Measurements from ENCODE around the gene B4GALT2. TPM values are rescaled to one million over a fixed set of nuclear protein-coding genes. Genes with fewer than 3 reads are reported as not detected.

B4GALT2 gene
- total RNA-seq, 1 donor: 99.5 TPM

- Histone ChIP-seq H3K4me1 (ENCODE audit: insufficient read depth, low read length) (peaks cover 20% of the 10 kb centered on the region), H3K4me3 (ENCODE audit: insufficient read depth, low read length) (peak overlapping the region; percentile 61), H3K9me3 (ENCODE audit: low read depth, low read length) (no peaks in the 10 kb centered on the region), H3K36me3 (ENCODE audit: insufficient read depth, low read length) (no peaks in the 10 kb centered on the region), H3K79me2 (ENCODE audit: insufficient read depth, low read length) (no peaks in the 10 kb centered on the region), H4K20me1 (ENCODE audit: insufficient read depth, low read length) (peaks cover 8% of the 10 kb centered on the region), H3K27me3 (ENCODE audit: insufficient read depth, low read length) (no peaks in the 10 kb centered on the region), H2AFZ (ENCODE audit: low read length) (peak overlapping the region; percentile 59), H3K4me2 (ENCODE audit: insufficient read depth, low read length) (peak overlapping the region; percentile 72), H3K27ac (ENCODE audit: low read depth, low read length) (no peak overlapping the region)
- no peak for TF ChIP-seq CTCF (IDR thresholded peaks at IDR 0.05; ENCODE audit: extremely low read depth, low read depth, low read length)
- DNase-seq (ENCODE audit: insufficient read length, low spot score, missing footprints): peak; percentile 88
Observed at GRCh38 chr1:43936431-43937151, 42.4 kb upstream of the B4GALT2 start.

- Histone ChIP-seq H3K27me3 (ENCODE audit: insufficient read depth, low read length) (no peaks in the 10 kb centered on the region), H3K36me3 (ENCODE audit: insufficient read depth, low read length) (no peaks in the 10 kb centered on the region), H3K9me3 (ENCODE audit: low read depth, low read length) (no peaks in the 10 kb centered on the region), H4K20me1 (ENCODE audit: insufficient read depth, low read length) (peaks cover 5% of the 10 kb centered on the region), H3K4me1 (ENCODE audit: insufficient read depth, low read length) (peaks cover 17% of the 10 kb centered on the region), H3K4me3 (ENCODE audit: insufficient read depth, low read length) (no peak overlapping the region), H3K27ac (ENCODE audit: low read depth, low read length) (no peak overlapping the region), H3K4me2 (ENCODE audit: insufficient read depth, low read length) (no peak overlapping the region), H2AFZ (ENCODE audit: low read length) (no peak overlapping the region), H3K79me2 (ENCODE audit: insufficient read depth, low read length) (no peaks in the 10 kb centered on the region)
- peak; percentile 69 for DNase-seq (ENCODE audit: insufficient read length, low spot score, missing footprints)
- no peak for TF ChIP-seq CTCF (IDR thresholded peaks at IDR 0.05; ENCODE audit: extremely low read depth, low read depth, low read length)
Observed at GRCh38 chr1:43937179-43937865, 41.7 kb upstream of the B4GALT2 start.

GRCh38 chr1:43938383-43938782 is 40.6 kb upstream of the B4GALT2 start:
- Histone ChIP-seq H4K20me1 (ENCODE audit: insufficient read depth, low read length) (peaks cover 3% of the 10 kb centered on the region), H3K4me1 (ENCODE audit: insufficient read depth, low read length) (peaks cover 6% of the 10 kb centered on the region), H3K27ac (ENCODE audit: low read depth, low read length) (no peak overlapping the region), H3K9me3 (ENCODE audit: low read depth, low read length) (no peaks in the 10 kb centered on the region), H2AFZ (ENCODE audit: low read length) (no peak overlapping the region), H3K36me3 (ENCODE audit: insufficient read depth, low read length) (no peaks in the 10 kb centered on the region), H3K27me3 (ENCODE audit: insufficient read depth, low read length) (no peaks in the 10 kb centered on the region), H3K4me3 (ENCODE audit: insufficient read depth, low read length) (no peak overlapping the region), H3K79me2 (ENCODE audit: insufficient read depth, low read length) (no peaks in the 10 kb centered on the region), H3K4me2 (ENCODE audit: insufficient read depth, low read length) (no peak overlapping the region)
- TF ChIP-seq CTCF (IDR thresholded peaks at IDR 0.05; ENCODE audit: extremely low read depth, low read depth, low read length): no peak
- peak; percentile 51 for DNase-seq (ENCODE audit: insufficient read length, low spot score, missing footprints)

- Histone ChIP-seq H3K4me1 (ENCODE audit: insufficient read depth, low read length) (no peaks in the 10 kb centered on the region), H3K27ac (ENCODE audit: low read depth, low read length) (no peak overlapping the region), H4K20me1 (ENCODE audit: insufficient read depth, low read length) (peaks cover 3% of the 10 kb centered on the region), H2AFZ (ENCODE audit: low read length) (no peak overlapping the region), H3K36me3 (ENCODE audit: insufficient read depth, low read length) (no peaks in the 10 kb centered on the region), H3K9me3 (ENCODE audit: low read depth, low read length) (no peaks in the 10 kb centered on the region), H3K79me2 (ENCODE audit: insufficient read depth, low read length) (no peaks in the 10 kb centered on the region), H3K27me3 (ENCODE audit: insufficient read depth, low read length) (no peaks in the 10 kb centered on the region), H3K4me2 (ENCODE audit: insufficient read depth, low read length) (no peak overlapping the region), H3K4me3 (ENCODE audit: insufficient read depth, low read length) (no peak overlapping the region)
- no peak for TF ChIP-seq CTCF (IDR thresholded peaks at IDR 0.05; ENCODE audit: extremely low read depth, low read depth, low read length)
- no peak for DNase-seq (ENCODE audit: insufficient read length, low spot score, missing footprints)
Observed at GRCh38 chr1:43938892-43939587, 40.0 kb upstream of the B4GALT2 start.
